WTC11 (cell line): ENCODE results near the gene MCOLN1.

Experiments
- ATF6 ChIP-seq: sonication (generic); formaldehyde crosslinking; IDR thresholded peaks from 2 replicates; pipeline ENCODE4 v1.8.1; 2023; ENCODE audit warnings: mild to moderate bottlenecking, missing genetic modification reagents
- CTCF ChIP-seq: fragments of 200-600 bp; IDR thresholded peaks from 2 replicates; pipeline ENCODE4 v1.8.0; 2022; ENCODE audit warnings: antibody characterized with exemption
- ELF4 ChIP-seq: sonication (generic); formaldehyde crosslinking; IDR thresholded peaks from 2 replicates; pipeline ENCODE4 v1.8.1; 2022; ENCODE audit warnings: low read depth, mild to moderate bottlenecking, moderate library complexity, missing genetic modification reagents
- KAT7 ChIP-seq: sonication (generic); formaldehyde crosslinking; IDR thresholded peaks from 2 replicates; pipeline ENCODE4 v1.8.1; 2023; ENCODE audit warnings: missing genetic modification reagents, mild to moderate bottlenecking, borderline replicate concordance
- MAX ChIP-seq: sonication (generic); formaldehyde crosslinking; IDR thresholded peaks from 2 replicates; pipeline ENCODE4 v1.8.0; 2022; ENCODE audit warnings: mild to moderate bottlenecking, missing genetic modification reagents
- NFYB ChIP-seq: sonication (generic); formaldehyde crosslinking; conservative IDR thresholded peaks from 2 replicates; pipeline ENCODE4 v1.8.0; 2022; ENCODE audit warnings: low read depth, missing genetic modification reagents
- PREB ChIP-seq: sonication (generic); formaldehyde crosslinking; IDR thresholded peaks from 2 replicates; pipeline ENCODE4 v1.8.1; 2022; ENCODE audit warnings: mild to moderate bottlenecking, missing genetic modification reagents, moderate library complexity, borderline replicate concordance
- RELA ChIP-seq: sonication (generic); formaldehyde crosslinking; IDR thresholded peaks from 2 replicates; pipeline ENCODE4 v1.8.1; 2022; ENCODE audit warnings: missing genetic modification reagents, mild to moderate bottlenecking, borderline replicate concordance
- SP1 ChIP-seq: sonication (generic); formaldehyde crosslinking; conservative IDR thresholded peaks from 2 replicates; pipeline ENCODE4 v1.8.1; 2022; ENCODE audit warnings: missing genetic modification reagents
- USF1 ChIP-seq: sonication (generic); formaldehyde crosslinking; IDR thresholded peaks from 2 replicates; pipeline ENCODE4 v1.8.0; 2022; ENCODE audit warnings: mild to moderate bottlenecking, missing genetic modification reagents
- ZBTB43 ChIP-seq: sonication (generic); formaldehyde crosslinking; IDR thresholded peaks from 2 replicates; pipeline ENCODE4 v1.8.1; 2023; ENCODE audit warnings: mild to moderate bottlenecking, missing genetic modification reagents
- ZNF425 ChIP-seq: fragments of 250-450 bp; sonication (Bioruptor Pico); conservative IDR thresholded peaks from 2 replicates; pipeline ENCODE4 v1.9.0; 2021; ENCODE audit warnings: mild to moderate bottlenecking

GRCh38 chr19:7502552-7502951, 19.9 kb upstream of the MCOLN1 start:
- no peak for TF ChIP-seq CTCF
- no peak for TF ChIP-seq SP1 (CRISPR knock-in tag)
- no peak for TF ChIP-seq ZNF425 (CRISPR knock-in tag)
- no peak for TF ChIP-seq ZBTB43 (CRISPR knock-in tag)
- no peak for TF ChIP-seq KAT7 (CRISPR knock-in tag)
- no peak for TF ChIP-seq ELF4 (CRISPR knock-in tag)
- TF ChIP-seq NFYB (CRISPR knock-in tag) = no peak
- TF ChIP-seq RELA (CRISPR knock-in tag) = no peak
- no peak for TF ChIP-seq MAX (CRISPR knock-in tag)
- TF ChIP-seq ATF6 (CRISPR knock-in tag) = no peak
- TF ChIP-seq PREB (CRISPR knock-in tag) = no peak
- no peak for TF ChIP-seq USF1 (CRISPR knock-in tag)
